DND-41 (cell line): ENCODE results near the gene EFCAB13.

Experiments
- ATAC-seq: fragments of 200-7000 bp; cut with Tn5 transposase; 3 replicates; pipeline ENCODE4 v1.9.1; 2021; ENCODE audit warnings: low read depth; ENCODE audit not compliant: insufficient read depth
- DNase-seq: peaks from one replicate; pipeline ENCODE4 v3.0.0-alpha.2; 2020
- H2AFZ ChIP-seq: 2 replicates; pipeline ENCODE4 v1.6.0; 2012; ENCODE audit warnings: low read depth, low read length
- H3K27ac ChIP-seq: 2 replicates; pipeline ENCODE4 v1.5.1; 2012; ENCODE audit warnings: low read length, inconsistent platforms
- H3K27me3 ChIP-seq: fragments of 200-600 bp; sonication (generic); 2 replicates; pipeline ENCODE4 v1.6.0; 2012; ENCODE audit warnings: low read length, mild to moderate bottlenecking, inconsistent platforms; ENCODE audit not compliant: insufficient read depth, poor library complexity
- H3K36me3 ChIP-seq: 2 replicates; pipeline ENCODE4 v1.5.1; 2012; ENCODE audit warnings: low read length, inconsistent platforms; ENCODE audit not compliant: insufficient read depth
- H3K4me1 ChIP-seq: 2 replicates; pipeline ENCODE4 v1.5.1; 2012; ENCODE audit warnings: mild to moderate bottlenecking, low read length; ENCODE audit not compliant: insufficient read depth
- H3K4me2 ChIP-seq: 2 replicates; pipeline ENCODE4 v1.6.0; 2012; ENCODE audit warnings: mild to moderate bottlenecking, moderate library complexity, low read length, inconsistent platforms; ENCODE audit not compliant: insufficient read depth
- H3K4me3 ChIP-seq, 2 experiments: fragments of 200-600 bp in 1 of 2; shearing (Covaris generic) in 1 of 2; 2 replicates each; pipeline ENCODE4 v1.5.1; 2012 to 2016; ENCODE audit warnings: inconsistent platforms in 2 of 2, low read length in 2 of 2, mild to moderate bottlenecking in 2 of 2, low read depth in 1 of 2, moderate library complexity in 1 of 2
- H3K79me2 ChIP-seq: 2 replicates; pipeline ENCODE4 v1.6.0; 2012; ENCODE audit warnings: low read length, inconsistent platforms; ENCODE audit not compliant: insufficient read depth
- H3K9ac ChIP-seq: 2 replicates; pipeline ENCODE4 v1.6.0; 2012; ENCODE audit warnings: low read depth, mild to moderate bottlenecking, inconsistent platforms, low read length, moderate library complexity
- H3K9me3 ChIP-seq: 2 replicates; pipeline ENCODE4 v1.5.1; 2012; ENCODE audit warnings: low read length, moderate library complexity, mild to moderate bottlenecking, inconsistent platforms; ENCODE audit not compliant: insufficient read depth, severe bottlenecking
- H4K20me1 ChIP-seq: 2 replicates; pipeline ENCODE4 v1.6.0; 2012; ENCODE audit warnings: low read length; ENCODE audit not compliant: insufficient read depth
- CTCF ChIP-seq: IDR thresholded peaks from 2 replicates; pipeline ENCODE4 v1.5.1; 2012; ENCODE audit warnings: borderline replicate concordance, low read length, moderate library complexity, mild to moderate bottlenecking; ENCODE audit not compliant: poor library complexity, severe bottlenecking; ENCODE audit errors: extremely low read depth
- EZH2 ChIP-seq: IDR thresholded peaks from 3 replicates; pipeline ENCODE4 v1.6.1; 2012; ENCODE audit warnings: borderline replicate concordance, low read depth, mild to moderate bottlenecking, moderate library complexity, low read length, inconsistent platforms; ENCODE audit not compliant: severe bottlenecking

Gene EFCAB13

GRCh38 chr17:47400333-47400732 lies 76.6 kb downstream of the EFCAB13 start:
- H3K27me3 ChIP-seq = no peaks in the 10 kb centered on the region
- no peak for DNase-seq

GRCh38 chr17:47401100-47401499 lies 77.3 kb downstream of the EFCAB13 start:
- Histone ChIP-seq H3K9ac (no peak overlapping the region), H3K4me3 (no peak overlapping the region), H3K4me2 (no peak overlapping the region), H2AFZ (no peak overlapping the region), H3K9me3 (no peaks in the 10 kb centered on the region), H3K27ac (no peak overlapping the region), H3K27me3 (no peaks in the 10 kb centered on the region), H3K79me2 (no peaks in the 10 kb centered on the region), H4K20me1 (no peaks in the 10 kb centered on the region), H3K4me1 (no peaks in the 10 kb centered on the region), H3K36me3 (no peaks in the 10 kb centered on the region)
- TF ChIP-seq EZH2 = no peak
- TF ChIP-seq CTCF = no peak
- ATAC-seq (no peak), DNase-seq (no peak)

More at GRCh38 chr17:47400333-47400732, 76.6 kb downstream of the EFCAB13 start:
- Histone ChIP-seq H3K4me2 (no peak overlapping the region), H3K9ac (no peak overlapping the region), H3K27ac (no peak overlapping the region), H4K20me1 (no peaks in the 10 kb centered on the region), H3K4me1 (no peaks in the 10 kb centered on the region), H3K36me3 (no peaks in the 10 kb centered on the region), H3K79me2 (no peaks in the 10 kb centered on the region), H3K4me3 (no peak overlapping the region), H2AFZ (no peak overlapping the region), H3K9me3 (no peaks in the 10 kb centered on the region)
- ATAC-seq = no peak
- TF ChIP-seq CTCF = no peak
- TF ChIP-seq EZH2 = no peak

GRCh38 chr17:47404006-47404405 lies 80.3 kb downstream of the EFCAB13 start:
- Histone ChIP-seq H3K79me2 (no peaks in the 10 kb centered on the region), H3K9me3 (no peaks in the 10 kb centered on the region), H3K4me3 (no peak overlapping the region), H3K27ac (no peak overlapping the region), H3K9ac (no peak overlapping the region), H3K36me3 (no peaks in the 10 kb centered on the region), H2AFZ (no peak overlapping the region), H4K20me1 (no peaks in the 10 kb centered on the region), H3K4me1 (no peaks in the 10 kb centered on the region), H3K27me3 (no peaks in the 10 kb centered on the region), H3K4me2 (no peak overlapping the region)
- TF ChIP-seq EZH2 (no peak), CTCF (no peak)
- ATAC-seq (no peak), DNase-seq (no peak)

GRCh38 chr17:47404875-47405274 lies 81.1 kb downstream of the EFCAB13 start:
- Histone ChIP-seq H3K4me2 (no peak overlapping the region), H3K4me3 (no peak overlapping the region), H3K9ac (no peak overlapping the region), H3K9me3 (no peaks in the 10 kb centered on the region), H3K36me3 (no peaks in the 10 kb centered on the region), H3K27ac (no peak overlapping the region), H3K79me2 (no peaks in the 10 kb centered on the region), H3K27me3 (no peaks in the 10 kb centered on the region), H4K20me1 (no peaks in the 10 kb centered on the region), H3K4me1 (no peaks in the 10 kb centered on the region), H2AFZ (no peak overlapping the region)
- TF ChIP-seq EZH2 = no peak
- no peak for TF ChIP-seq CTCF
- DNase-seq (no peak), ATAC-seq (no peak)
